SU-DHL-6 (cell line): ENCODE measurements around the gene ST3GAL3.

Experiments
- EZH2phosphoT487 ChIP-seq: fragments of 200-600 bp; sonication (generic), shearing (Covaris generic); conservative IDR thresholded peaks from 2 replicates; pipeline ENCODE4 v1.6.1; 2018; ENCODE audit warnings: mild to moderate bottlenecking, antibody characterized with exemption, low read length, moderate library complexity, mixed read lengths
- TF ChIP-seq, protein P1 (sequence below): fragments of 200-600 bp; sonication (generic); IDR thresholded peaks from one replicate; pipeline ENCODE4 v1.5.1; 2017; ENCODE audit warnings: antibody characterized with exemption, mild to moderate bottlenecking, low read length, moderate library complexity; ENCODE audit not compliant: insufficient read depth, poor library complexity, severe bottlenecking

DNA sequence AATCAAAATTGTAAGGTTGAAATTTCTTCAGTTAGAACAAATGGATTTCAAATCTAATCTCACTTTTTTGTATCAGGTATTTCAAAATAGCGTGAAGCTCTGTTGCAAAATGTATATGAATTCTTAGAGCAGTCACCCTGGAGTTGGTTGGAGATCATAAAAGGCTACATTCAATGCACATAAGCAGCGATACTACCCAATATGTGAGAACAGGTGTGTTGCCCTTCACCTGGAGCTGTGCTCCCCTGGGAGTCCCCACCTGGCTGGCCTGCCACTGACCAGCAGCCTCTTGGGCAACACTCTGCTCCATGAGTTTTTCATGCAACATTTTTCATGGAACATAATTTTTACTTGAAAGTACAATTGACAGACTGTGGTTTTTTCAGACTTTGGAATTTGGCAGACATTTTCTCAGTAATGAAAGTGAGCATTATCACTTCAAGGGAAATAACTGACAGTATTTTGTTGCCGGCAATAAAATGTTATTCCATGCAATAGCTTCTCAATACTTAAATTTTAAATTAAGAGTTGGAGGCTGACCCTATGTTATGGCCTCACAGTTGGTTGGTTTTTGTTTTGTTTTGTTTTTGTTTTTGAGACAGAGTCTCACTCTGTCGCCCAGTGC is 95.1 kb downstream of the ST3GAL3 start:
- TF ChIP-seq, protein P1, sequence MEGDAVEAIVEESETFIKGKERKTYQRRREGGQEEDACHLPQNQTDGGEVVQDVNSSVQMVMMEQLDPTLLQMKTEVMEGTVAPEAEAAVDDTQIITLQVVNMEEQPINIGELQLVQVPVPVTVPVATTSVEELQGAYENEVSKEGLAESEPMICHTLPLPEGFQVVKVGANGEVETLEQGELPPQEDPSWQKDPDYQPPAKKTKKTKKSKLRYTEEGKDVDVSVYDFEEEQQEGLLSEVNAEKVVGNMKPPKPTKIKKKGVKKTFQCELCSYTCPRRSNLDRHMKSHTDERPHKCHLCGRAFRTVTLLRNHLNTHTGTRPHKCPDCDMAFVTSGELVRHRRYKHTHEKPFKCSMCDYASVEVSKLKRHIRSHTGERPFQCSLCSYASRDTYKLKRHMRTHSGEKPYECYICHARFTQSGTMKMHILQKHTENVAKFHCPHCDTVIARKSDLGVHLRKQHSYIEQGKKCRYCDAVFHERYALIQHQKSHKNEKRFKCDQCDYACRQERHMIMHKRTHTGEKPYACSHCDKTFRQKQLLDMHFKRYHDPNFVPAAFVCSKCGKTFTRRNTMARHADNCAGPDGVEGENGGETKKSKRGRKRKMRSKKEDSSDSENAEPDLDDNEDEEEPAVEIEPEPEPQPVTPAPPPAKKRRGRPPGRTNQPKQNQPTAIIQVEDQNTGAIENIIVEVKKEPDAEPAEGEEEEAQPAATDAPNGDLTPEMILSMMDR = no peak
- no peak for TF ChIP-seq EZH2phosphoT487
